Nephron progenitor cell (in vitro differentiated cells): ENCODE results near the gene VEZT.

Experiments
- DNase-seq: peaks from one replicate; pipeline ENCODE4 v3.0.0; 2021
- H3K27ac Mint-ChIP-seq: 2 replicates; pipeline ENCODE4 v1.8.0; 2021; ENCODE audit warnings: mild to moderate bottlenecking, moderate library complexity, mixed read lengths
- H3K27me3 Mint-ChIP-seq: 2 replicates; pipeline ENCODE4 v1.8.0; 2021; ENCODE audit warnings: mild to moderate bottlenecking, low read depth, mixed read lengths; ENCODE audit not compliant: poor library complexity
- H3K36me3 Mint-ChIP-seq: 2 replicates; pipeline ENCODE4 v1.8.0; 2021; ENCODE audit warnings: low read depth, mixed read lengths
- H3K4me1 Mint-ChIP-seq: 2 replicates; pipeline ENCODE4 v1.8.0; 2021; ENCODE audit warnings: mixed read lengths
- H3K4me3 Mint-ChIP-seq: 2 replicates; pipeline ENCODE4 v1.8.0; 2021; ENCODE audit warnings: mild to moderate bottlenecking, moderate library complexity, mixed read lengths
- H3K9me3 Mint-ChIP-seq: 2 replicates; pipeline ENCODE4 v1.8.0; 2021; ENCODE audit warnings: mild to moderate bottlenecking, moderate library complexity, mixed read lengths
- TF ChIP-seq, protein P1 (sequence below): fragments of 200-600 bp; sonication (generic); IDR thresholded peaks from 2 replicates; pipeline ENCODE4 v1.5.0; 2021; ENCODE audit warnings: antibody characterized with exemption

The VEZT gene

GRCh38 chr12:95185072-95185471 lies 32.5 kb upstream of the VEZT start:
- H3K9me3 Mint-ChIP-seq, result no peaks in the 10 kb centered on the region
- H3K4me1 Mint-ChIP-seq, result peaks cover 15% of the 10 kb centered on the region
- H3K4me3 Mint-ChIP-seq, result no peak overlapping the region
- peaks cover 21% of the 10 kb centered on the region for H3K36me3 Mint-ChIP-seq
- TF ChIP-seq, protein P1, sequence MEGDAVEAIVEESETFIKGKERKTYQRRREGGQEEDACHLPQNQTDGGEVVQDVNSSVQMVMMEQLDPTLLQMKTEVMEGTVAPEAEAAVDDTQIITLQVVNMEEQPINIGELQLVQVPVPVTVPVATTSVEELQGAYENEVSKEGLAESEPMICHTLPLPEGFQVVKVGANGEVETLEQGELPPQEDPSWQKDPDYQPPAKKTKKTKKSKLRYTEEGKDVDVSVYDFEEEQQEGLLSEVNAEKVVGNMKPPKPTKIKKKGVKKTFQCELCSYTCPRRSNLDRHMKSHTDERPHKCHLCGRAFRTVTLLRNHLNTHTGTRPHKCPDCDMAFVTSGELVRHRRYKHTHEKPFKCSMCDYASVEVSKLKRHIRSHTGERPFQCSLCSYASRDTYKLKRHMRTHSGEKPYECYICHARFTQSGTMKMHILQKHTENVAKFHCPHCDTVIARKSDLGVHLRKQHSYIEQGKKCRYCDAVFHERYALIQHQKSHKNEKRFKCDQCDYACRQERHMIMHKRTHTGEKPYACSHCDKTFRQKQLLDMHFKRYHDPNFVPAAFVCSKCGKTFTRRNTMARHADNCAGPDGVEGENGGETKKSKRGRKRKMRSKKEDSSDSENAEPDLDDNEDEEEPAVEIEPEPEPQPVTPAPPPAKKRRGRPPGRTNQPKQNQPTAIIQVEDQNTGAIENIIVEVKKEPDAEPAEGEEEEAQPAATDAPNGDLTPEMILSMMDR, result no peak
- H3K27me3 Mint-ChIP-seq, result no peaks in the 10 kb centered on the region
- no peak for DNase-seq
- H3K27ac Mint-ChIP-seq, result no peak overlapping the region

- DNase-seq, result no peak
- H3K27ac Mint-ChIP-seq, result no peak overlapping the region
Measured at GRCh38 chr12:95185854-95186253, 31.8 kb upstream of the VEZT start.

GRCh38 chr12:95187865-95188415 lies 29.7 kb upstream of the VEZT start:
- no peak overlapping the region for H3K4me3 Mint-ChIP-seq
- no peaks in the 10 kb centered on the region for H3K27me3 Mint-ChIP-seq
- H3K9me3 Mint-ChIP-seq, result no peaks in the 10 kb centered on the region
- TF ChIP-seq, protein P1, result no peak
- no peak for DNase-seq
- peaks cover 21% of the 10 kb centered on the region for H3K36me3 Mint-ChIP-seq
- H3K27ac Mint-ChIP-seq, result peak overlapping the region; percentile 50
- peaks cover 10% of the 10 kb centered on the region for H3K4me1 Mint-ChIP-seq

More at GRCh38 chr12:95185854-95186253, 31.8 kb upstream of the VEZT start:
- H3K4me3 Mint-ChIP-seq, result no peak overlapping the region
- H3K36me3 Mint-ChIP-seq, result peaks cover 21% of the 10 kb centered on the region
- no peaks in the 10 kb centered on the region for H3K27me3 Mint-ChIP-seq
- TF ChIP-seq, protein P1, result no peak
- H3K4me1 Mint-ChIP-seq, result peaks cover 13% of the 10 kb centered on the region
- H3K9me3 Mint-ChIP-seq, result no peaks in the 10 kb centered on the region

DNA sequence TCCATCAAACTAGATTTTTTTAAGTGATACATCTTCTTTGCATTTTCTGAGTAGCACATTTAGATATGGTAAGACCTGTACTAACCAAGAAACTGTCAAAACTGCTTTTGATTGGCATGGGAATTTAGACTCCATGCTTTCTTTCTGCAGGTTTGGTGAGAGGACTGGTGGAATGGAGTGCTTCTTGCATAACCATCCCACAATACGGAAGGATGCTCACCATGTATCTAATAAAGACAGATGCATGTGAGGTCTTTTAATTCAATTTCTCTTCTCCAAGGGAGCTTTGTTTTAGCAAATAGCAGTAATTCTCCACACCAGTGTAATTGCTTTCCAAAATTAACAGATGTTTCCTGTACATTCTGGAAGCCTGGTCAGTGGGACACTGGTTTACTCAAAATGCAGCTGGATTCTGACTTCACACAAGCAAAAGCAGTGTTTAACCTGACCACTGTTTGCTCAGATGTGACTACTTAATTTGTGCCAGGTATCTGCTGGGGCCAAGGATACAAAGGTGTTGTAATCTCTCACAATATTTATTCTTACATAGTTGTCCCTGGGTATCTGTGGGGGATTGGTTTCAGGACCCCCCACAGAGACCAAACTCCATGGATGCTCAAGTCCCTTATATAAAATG lies 26.4 kb upstream of the VEZT start:
- Mint-ChIP-seq H3K4me1 (peaks cover 10% of the 10 kb centered on the region), H3K36me3 (peaks cover 4% of the 10 kb centered on the region), H3K27me3 (no peaks in the 10 kb centered on the region), H3K27ac (no peak overlapping the region), H3K4me3 (no peak overlapping the region), H3K9me3 (no peaks in the 10 kb centered on the region)
- DNase-seq, result no peak
- TF ChIP-seq, protein P1, result no peak

DNA sequence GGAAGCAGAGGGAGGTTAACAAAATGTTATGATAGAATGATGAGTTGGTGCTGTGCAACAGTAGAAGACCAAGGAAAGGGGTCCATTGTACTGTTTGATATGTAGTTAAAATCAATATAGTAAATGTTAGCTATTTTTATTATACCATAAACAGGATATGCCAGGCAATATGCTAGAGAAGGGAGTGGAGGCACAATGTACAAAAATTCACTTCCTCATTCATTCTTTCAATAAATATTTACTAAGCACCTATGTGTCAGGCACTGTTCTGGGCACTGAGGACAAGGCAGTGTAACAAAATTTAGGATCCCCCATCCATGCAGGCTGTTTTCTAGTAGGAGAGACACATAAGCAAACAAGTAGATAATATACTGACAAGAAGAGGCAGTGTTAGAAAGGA lies 25.3 kb upstream of the VEZT start:
- no peak for DNase-seq
- Mint-ChIP-seq H3K9me3 (no peaks in the 10 kb centered on the region), H3K27me3 (no peaks in the 10 kb centered on the region), H3K4me3 (no peak overlapping the region), H3K36me3 (no peaks in the 10 kb centered on the region), H3K4me1 (peaks cover 10% of the 10 kb centered on the region), H3K27ac (no peak overlapping the region)
- TF ChIP-seq, protein P1, result no peak

DNA sequence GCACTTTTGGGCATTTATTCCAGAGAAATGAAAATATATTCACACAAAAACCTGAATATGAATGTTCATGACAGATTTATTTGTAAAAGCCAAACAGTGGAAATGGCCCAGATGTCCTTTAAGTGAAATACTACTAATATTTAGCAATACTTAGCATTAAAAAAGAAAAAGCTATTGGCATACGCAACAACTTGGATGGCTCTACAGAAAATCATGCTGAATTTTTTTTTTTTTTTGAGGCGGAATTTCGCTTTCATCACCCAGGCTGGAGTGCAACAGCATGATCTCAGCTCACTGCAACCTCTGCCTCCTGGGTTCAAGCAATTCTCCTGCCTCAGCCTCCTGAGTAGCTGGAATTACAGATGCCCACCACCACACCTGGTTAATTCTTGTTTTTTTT lies 24.5 kb upstream of the VEZT start:
- no peak for DNase-seq
- TF ChIP-seq, protein P1, result no peak
- no peak overlapping the region for H3K4me3 Mint-ChIP-seq
- no peaks in the 10 kb centered on the region for H3K9me3 Mint-ChIP-seq
- H3K27ac Mint-ChIP-seq, result no peak overlapping the region
- H3K4me1 Mint-ChIP-seq, result peaks cover 4% of the 10 kb centered on the region
- no peaks in the 10 kb centered on the region for H3K27me3 Mint-ChIP-seq
- peaks cover 7% of the 10 kb centered on the region for H3K36me3 Mint-ChIP-seq
